H4 (cell line): ENCODE results near the gene GPC1. TPM values are rescaled to one million over a fixed set of nuclear protein-coding genes. Genes with fewer than 3 reads are reported as not detected.

Experiments
- DNase-seq: peaks from one replicate; pipeline ENCODE4 v3.0.0-alpha.2; 2015; ENCODE audit warnings: low spot score
- total RNA-seq: library from RNA; depleted of rRNA; stranded (reverse); fragments of >200 nt; shearing (Covaris generic); gene quantifications from 2 replicates; pipeline ENCODE4 v1.2.3, GENCODE V29; 2014

The GPC1 gene
- total RNA-seq, 1 experiment from 2014 or later = 17.9 TPM

GRCh38 chr2:240431271-240431660 is 4.2 kb upstream of the GPC1 start:
- no peak for DNase-seq

GRCh38 chr2:240431661-240432424 is 3.6 kb upstream of the GPC1 start:
- no peak for DNase-seq

- no peak for DNase-seq
These were observed 3.0 kb upstream of the GPC1 start for GRCh38 chr2:240432430-240432819.

GRCh38 chr2:240432820-240433801 is 2.4 kb upstream of the GPC1 start:
- no peak for DNase-seq

- peak; percentile 85 for DNase-seq
These were observed 1.3 kb upstream of the GPC1 start for GRCh38 chr2:240433973-240434727.

GRCh38 chr2:240434728-240435456 is 571 bp upstream of the GPC1 start:
- peak; percentile 80 for DNase-seq

- DNase-seq = no peak
These were observed 652 bp downstream of the GPC1 start for GRCh38 chr2:240435948-240436682.

GRCh38 chr2:240436683-240437550 is 1.5 kb downstream of the GPC1 start:
- DNase-seq = no peak

GRCh38 chr2:240437551-240437860 is 2.0 kb downstream of the GPC1 start:
- no peak for DNase-seq

GRCh38 chr2:240437861-240438809 is 2.7 kb downstream of the GPC1 start:
- DNase-seq = peak; percentile 43

GRCh38 chr2:240438810-240439697 is 3.6 kb downstream of the GPC1 start:
- DNase-seq = no peak

GRCh38 chr2:240439698-240440151 is 4.3 kb downstream of the GPC1 start:
- no peak for DNase-seq

GRCh38 chr2:240440251-240440650 is 4.8 kb downstream of the GPC1 start:
- no peak for DNase-seq

GRCh38 chr2:240440704-240441320 is 5.3 kb downstream of the GPC1 start:
- DNase-seq = no peak

- no peak for DNase-seq
These were observed 6.0 kb downstream of the GPC1 start for GRCh38 chr2:240441326-240441992.

- DNase-seq = no peak
These were observed 6.5 kb downstream of the GPC1 start for GRCh38 chr2:240441993-240442411.
